ENCODE measurements around the gene HPCAL4.

Gene HPCAL4

GRCh38 chr1:39691383-39692151 is at the start of gene HPCAL4:
HPCAL4 (minus strand) TSS chr1:39691433; CDS start chr1:39684603, 6,830 bp downstream.
- Histone ChIP-seq H3K4me1 (ENCODE audit: control insufficient read depth, insufficient read depth, low read length) (no peaks in the 10 kb centered on the region), H3K9ac (ENCODE audit: low read depth, low read length) (no peak within 1 kb of the TSS), H3K36me3 (ENCODE audit: control insufficient read depth, insufficient read depth, low read length) (no peaks in the 10 kb centered on the region), H3K9me3 (ENCODE audit: control insufficient read depth, insufficient read depth, low read length) (no peaks in the 10 kb centered on the region), H3K4me3 (ENCODE audit: low read depth, low read length) (peak within 1 kb of the TSS; percentile 55), H3K27me3 (ENCODE audit: control insufficient read depth, insufficient read depth, low read length) (peaks cover 95% of the 10 kb centered on the region)

GRCh38 chr1:39738622-39739366 is 47.6 kb upstream of the HPCAL4 start, which contains the start of gene PPIE:
PPIE (plus strand) TSS chr1:39738882; CDS start chr1:39738901, 19 bp downstream.
- peaks cover 45% of the 10 kb centered on the region for H3K27me3 ChIP-seq (ENCODE audit: control insufficient read depth, insufficient read depth, low read length)
- no peaks in the 10 kb centered on the region for H3K9me3 ChIP-seq (ENCODE audit: control insufficient read depth, insufficient read depth, low read length)

GRCh38 chr1:39737546-39738169 is 46.4 kb upstream of the HPCAL4 start:
- H3K27me3 ChIP-seq (ENCODE audit: control insufficient read depth, insufficient read depth, low read length): peaks cover 56% of the 10 kb centered on the region

More at GRCh38 chr1:39738622-39739366, 47.6 kb upstream of the HPCAL4 start, which contains the start of gene PPIE:
- Histone ChIP-seq H3K36me3 (ENCODE audit: control insufficient read depth, insufficient read depth, low read length) (no peaks in the 10 kb centered on the region), H3K4me3 (ENCODE audit: low read depth, low read length) (peak within 1 kb of the TSS; percentile 97), H3K4me1 (ENCODE audit: control insufficient read depth, insufficient read depth, low read length) (no peaks in the 10 kb centered on the region), H3K9ac (ENCODE audit: low read depth, low read length) (peak within 1 kb of the TSS; percentile 93)

GRCh38 chr1:39735731-39736130 is 44.5 kb upstream of the HPCAL4 start:
- Histone ChIP-seq H3K27me3 (ENCODE audit: control insufficient read depth, insufficient read depth, low read length) (peaks cover 72% of the 10 kb centered on the region), H3K4me1 (ENCODE audit: control insufficient read depth, insufficient read depth, low read length) (no peaks in the 10 kb centered on the region), H3K9me3 (ENCODE audit: control insufficient read depth, insufficient read depth, low read length) (no peaks in the 10 kb centered on the region), H3K9ac (ENCODE audit: low read depth, low read length) (no peak overlapping the region), H3K4me3 (ENCODE audit: low read depth, low read length) (no peak overlapping the region), H3K36me3 (ENCODE audit: control insufficient read depth, insufficient read depth, low read length) (no peaks in the 10 kb centered on the region)

More at GRCh38 chr1:39737546-39738169, 46.4 kb upstream of the HPCAL4 start:
- no peak overlapping the region for H3K9ac ChIP-seq (ENCODE audit: low read depth, low read length)
- H3K4me3 ChIP-seq (ENCODE audit: low read depth, low read length): no peak overlapping the region
- H3K4me1 ChIP-seq (ENCODE audit: control insufficient read depth, insufficient read depth, low read length): no peaks in the 10 kb centered on the region
- H3K9me3 ChIP-seq (ENCODE audit: control insufficient read depth, insufficient read depth, low read length): no peaks in the 10 kb centered on the region
- no peaks in the 10 kb centered on the region for H3K36me3 ChIP-seq (ENCODE audit: control insufficient read depth, insufficient read depth, low read length)

- Histone ChIP-seq H3K9ac (ENCODE audit: low read depth, low read length) (no peak overlapping the region), H3K4me1 (ENCODE audit: control insufficient read depth, insufficient read depth, low read length) (no peaks in the 10 kb centered on the region), H3K9me3 (ENCODE audit: control insufficient read depth, insufficient read depth, low read length) (no peaks in the 10 kb centered on the region), H3K4me3 (ENCODE audit: low read depth, low read length) (no peak overlapping the region), H3K27me3 (ENCODE audit: control insufficient read depth, insufficient read depth, low read length) (peaks cover 94% of the 10 kb centered on the region), H3K36me3 (ENCODE audit: control insufficient read depth, insufficient read depth, low read length) (no peaks in the 10 kb centered on the region)
Observed at GRCh38 chr1:39733161-39733560, 41.9 kb upstream of the HPCAL4 start.

GRCh38 chr1:39732730-39733129 is 41.5 kb upstream of the HPCAL4 start:
- H3K27me3 ChIP-seq (ENCODE audit: control insufficient read depth, insufficient read depth, low read length): peaks cover 94% of the 10 kb centered on the region
- no peaks in the 10 kb centered on the region for H3K4me1 ChIP-seq (ENCODE audit: control insufficient read depth, insufficient read depth, low read length)
- H3K9me3 ChIP-seq (ENCODE audit: control insufficient read depth, insufficient read depth, low read length): no peaks in the 10 kb centered on the region
- no peak overlapping the region for H3K9ac ChIP-seq (ENCODE audit: low read depth, low read length)
- no peak overlapping the region for H3K4me3 ChIP-seq (ENCODE audit: low read depth, low read length)
- H3K36me3 ChIP-seq (ENCODE audit: control insufficient read depth, insufficient read depth, low read length): no peaks in the 10 kb centered on the region

- Histone ChIP-seq H3K9me3 (ENCODE audit: control insufficient read depth, insufficient read depth, low read length) (no peaks in the 10 kb centered on the region), H3K9ac (ENCODE audit: low read depth, low read length) (no peak overlapping the region), H3K4me1 (ENCODE audit: control insufficient read depth, insufficient read depth, low read length) (no peaks in the 10 kb centered on the region), H3K27me3 (ENCODE audit: control insufficient read depth, insufficient read depth, low read length) (peaks cover 92% of the 10 kb centered on the region), H3K4me3 (ENCODE audit: low read depth, low read length) (no peak overlapping the region), H3K36me3 (ENCODE audit: control insufficient read depth, insufficient read depth, low read length) (no peaks in the 10 kb centered on the region)
Observed at GRCh38 chr1:39729842-39730241, 38.6 kb upstream of the HPCAL4 start.

GRCh38 chr1:39729030-39729429 is 37.8 kb upstream of the HPCAL4 start:
- Histone ChIP-seq H3K27me3 (ENCODE audit: control insufficient read depth, insufficient read depth, low read length) (peaks cover 92% of the 10 kb centered on the region), H3K4me3 (ENCODE audit: low read depth, low read length) (no peak overlapping the region), H3K9ac (ENCODE audit: low read depth, low read length) (no peak overlapping the region)

GRCh38 chr1:39727932-39728317 is 36.7 kb upstream of the HPCAL4 start:
- H3K27me3 ChIP-seq (ENCODE audit: control insufficient read depth, insufficient read depth, low read length): peaks cover 89% of the 10 kb centered on the region
- no peak overlapping the region for H3K4me3 ChIP-seq (ENCODE audit: low read depth, low read length)
- H3K36me3 ChIP-seq (ENCODE audit: control insufficient read depth, insufficient read depth, low read length): no peaks in the 10 kb centered on the region
- H3K4me1 ChIP-seq (ENCODE audit: control insufficient read depth, insufficient read depth, low read length): no peaks in the 10 kb centered on the region
- no peak overlapping the region for H3K9ac ChIP-seq (ENCODE audit: low read depth, low read length)
- no peaks in the 10 kb centered on the region for H3K9me3 ChIP-seq (ENCODE audit: control insufficient read depth, insufficient read depth, low read length)

More at GRCh38 chr1:39729030-39729429, 37.8 kb upstream of the HPCAL4 start:
- no peaks in the 10 kb centered on the region for H3K4me1 ChIP-seq (ENCODE audit: control insufficient read depth, insufficient read depth, low read length)
- H3K9me3 ChIP-seq (ENCODE audit: control insufficient read depth, insufficient read depth, low read length): no peaks in the 10 kb centered on the region
- H3K36me3 ChIP-seq (ENCODE audit: control insufficient read depth, insufficient read depth, low read length): no peaks in the 10 kb centered on the region

- Histone ChIP-seq H3K4me1 (ENCODE audit: control insufficient read depth, insufficient read depth, low read length) (no peaks in the 10 kb centered on the region), H3K27me3 (ENCODE audit: control insufficient read depth, insufficient read depth, low read length) (peaks cover 88% of the 10 kb centered on the region), H3K9ac (ENCODE audit: low read depth, low read length) (no peak overlapping the region), H3K36me3 (ENCODE audit: control insufficient read depth, insufficient read depth, low read length) (no peaks in the 10 kb centered on the region), H3K9me3 (ENCODE audit: control insufficient read depth, insufficient read depth, low read length) (no peaks in the 10 kb centered on the region), H3K4me3 (ENCODE audit: low read depth, low read length) (no peak overlapping the region)
Observed at GRCh38 chr1:39727221-39727931, 36.1 kb upstream of the HPCAL4 start.

GRCh38 chr1:39726600-39726999 is 35.4 kb upstream of the HPCAL4 start:
- Histone ChIP-seq H3K4me1 (ENCODE audit: control insufficient read depth, insufficient read depth, low read length) (no peaks in the 10 kb centered on the region), H3K27me3 (ENCODE audit: control insufficient read depth, insufficient read depth, low read length) (peaks cover 92% of the 10 kb centered on the region), H3K4me3 (ENCODE audit: low read depth, low read length) (no peak overlapping the region), H3K9me3 (ENCODE audit: control insufficient read depth, insufficient read depth, low read length) (no peaks in the 10 kb centered on the region), H3K9ac (ENCODE audit: low read depth, low read length) (no peak overlapping the region), H3K36me3 (ENCODE audit: control insufficient read depth, insufficient read depth, low read length) (no peaks in the 10 kb centered on the region)
